NCI-H187 (cell line): Measurements from ENCODE around the gene AIP.
"Not testable (repeated sequence)": the region's sequence is repeated elsewhere in the genome, so short reads cannot be mapped to it uniquely, and the experiment has no call there.

Experiments
- DNase-seq, 2 experiments: peaks; one replicate each; lab custom pipeline; 2025; lab: John Stamatoyannopoulos, UW

The AIP gene

GRCh38 chr11:67468759-67469507 is 13.9 kb upstream of the AIP start, which contains the start of gene TMEM134:
TMEM134 (minus strand) TSS chr11:67469251; CDS start chr11:67469192, 59 bp downstream.
- DNase-seq: peak; percentile 48 to 83

DNA sequence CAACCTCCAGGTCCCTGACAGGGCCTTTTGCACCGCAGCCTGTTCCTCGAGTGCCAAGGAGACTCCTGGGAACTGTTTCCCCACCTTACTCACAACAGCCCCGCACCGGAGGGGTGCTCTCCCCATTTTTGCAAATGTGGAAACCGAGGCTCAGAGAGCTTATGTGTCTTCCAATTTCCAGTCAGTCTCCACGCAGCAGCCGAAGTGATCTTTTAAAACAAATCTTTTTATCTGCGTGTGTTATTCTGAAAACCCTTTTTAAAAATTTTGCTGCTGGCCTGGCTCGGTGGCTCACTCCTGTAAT is 13.4 kb upstream of the AIP start:
- no peak for DNase-seq

DNA sequence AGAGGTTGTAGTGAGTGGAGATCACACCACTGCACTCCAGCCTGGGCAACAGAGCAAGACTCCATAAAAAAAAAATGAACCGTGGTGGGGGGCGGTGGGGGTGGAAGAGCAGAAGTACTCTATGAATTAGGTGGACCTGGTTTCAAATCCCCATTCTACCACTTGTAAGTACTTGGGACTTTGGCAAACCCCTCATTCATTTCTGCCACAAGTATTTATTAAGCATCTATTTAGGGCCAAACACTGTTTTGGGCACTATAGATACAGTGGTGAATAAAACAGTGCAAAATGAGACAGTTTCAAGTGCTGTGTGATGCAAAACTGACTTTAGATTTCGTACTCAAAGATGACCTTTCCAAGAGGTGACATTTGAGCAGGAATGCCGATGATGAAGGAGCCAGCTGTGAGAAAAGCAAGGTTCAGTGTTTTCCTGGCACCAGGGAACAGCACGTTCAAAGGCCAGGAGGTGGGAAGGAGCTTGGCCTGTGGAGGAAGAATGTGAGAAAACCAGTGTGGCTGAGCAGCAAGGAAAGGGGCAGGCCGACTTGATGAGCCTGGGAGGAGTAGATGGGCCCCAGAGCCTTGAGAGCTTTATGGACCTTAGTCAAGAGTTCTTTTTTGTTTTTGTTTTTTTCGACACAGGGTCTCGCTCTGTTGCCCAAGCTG is 12.4 kb upstream of the AIP start:
- DNase-seq: no peak

DNA sequence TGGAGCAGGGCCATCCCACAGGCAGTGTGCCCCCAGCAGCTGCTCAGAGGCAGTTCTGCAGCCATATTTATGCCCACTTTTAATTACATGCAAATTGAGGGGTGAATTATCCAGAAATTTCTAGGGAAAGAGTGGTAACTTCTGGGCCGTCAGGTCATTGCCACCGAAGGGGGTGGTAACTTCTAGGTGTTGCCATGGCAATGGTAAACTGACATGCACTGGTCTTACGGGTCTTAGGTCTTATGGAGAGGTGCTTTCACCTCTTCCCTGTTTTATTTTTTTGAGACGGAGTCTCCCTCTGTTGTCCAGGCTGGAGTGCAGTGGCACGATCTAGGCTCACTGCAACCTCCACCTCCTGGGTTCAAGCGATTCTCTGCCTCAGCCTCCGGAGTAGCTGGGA is 9.9 kb upstream of the AIP start:
- DNase-seq: no peak

DNA sequence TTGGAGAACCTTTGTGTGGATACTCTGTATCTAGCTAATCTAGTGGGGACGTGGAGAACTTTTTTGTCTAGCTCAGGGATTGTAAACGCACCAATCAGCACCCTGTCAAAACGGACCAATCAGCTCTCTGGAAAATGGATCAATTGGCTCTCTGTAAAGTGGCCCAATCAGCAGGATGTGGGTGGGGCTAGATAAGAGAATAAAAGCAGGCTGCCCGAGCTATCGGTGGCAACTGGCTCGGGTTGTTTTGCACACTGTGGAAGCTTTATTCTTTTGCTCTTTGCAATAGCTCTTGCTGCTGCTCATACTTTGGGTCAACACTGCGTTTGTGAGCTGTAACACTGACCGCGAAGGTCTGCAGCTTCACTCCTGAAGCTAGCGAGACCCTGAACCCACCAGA is 6.1 kb upstream of the AIP start:
- DNase-seq: not testable (repeated sequence)

GRCh38 chr11:67477344-67478050 is 5.3 kb upstream of the AIP start:
- DNase-seq: not testable (repeated sequence)

DNA sequence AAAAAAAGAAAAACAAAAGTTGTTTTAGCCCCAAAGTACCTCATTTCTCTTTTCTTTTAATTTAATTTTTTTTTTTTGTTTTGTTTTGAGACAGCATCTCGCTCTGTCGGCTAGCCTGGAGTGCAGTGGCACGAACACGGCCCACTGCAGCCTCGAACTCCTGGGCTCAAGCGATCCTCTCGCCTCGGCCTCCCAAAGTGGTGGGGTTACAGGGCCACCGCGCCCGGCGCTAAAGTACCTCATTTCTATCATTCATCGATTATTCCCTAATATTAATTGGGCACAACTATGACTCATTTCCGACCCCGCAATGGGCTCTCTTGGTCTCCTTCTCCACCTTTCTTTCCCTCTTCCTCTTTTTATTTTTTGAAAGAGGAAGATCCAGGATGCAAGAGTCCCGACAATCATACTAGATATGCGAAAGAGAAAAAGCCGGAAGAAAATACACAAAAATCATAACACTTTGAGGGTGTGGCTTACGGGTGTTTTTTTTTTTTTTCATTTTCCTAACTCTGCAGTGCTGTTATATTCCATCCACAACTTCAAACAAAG is 475 bp upstream of the AIP start:
- DNase-seq: no peak

GRCh38 chr11:67483831-67484665 is 1.2 kb downstream of the AIP start:
- no peak for DNase-seq

GRCh38 chr11:67484847-67485311 is 2.1 kb downstream of the AIP start:
- no peak for DNase-seq

DNA sequence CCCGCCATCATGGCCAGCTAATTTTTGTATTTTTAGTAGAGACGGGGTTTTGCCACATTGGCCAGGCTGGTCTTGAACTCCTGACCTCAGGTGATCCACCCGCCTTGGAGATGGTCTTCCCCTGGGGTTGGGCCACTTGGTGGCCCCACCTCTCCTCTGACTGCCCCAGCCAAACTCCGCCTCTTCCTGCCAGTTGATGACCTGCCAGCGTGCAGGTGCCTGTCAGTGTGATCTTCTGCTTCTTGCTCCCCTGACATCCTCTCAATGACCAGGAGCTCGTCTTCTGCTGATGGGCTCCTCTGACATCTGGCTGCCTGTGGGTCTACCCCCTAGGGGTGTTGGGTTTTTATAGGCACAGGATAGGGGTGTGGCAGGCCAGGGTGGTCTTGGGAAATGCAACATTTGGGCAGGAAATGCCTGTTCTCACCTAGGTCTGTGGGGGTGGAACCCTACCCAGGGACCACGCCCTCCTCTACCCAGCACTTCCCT is 3.1 kb downstream of the AIP start:
- DNase-seq: not testable (repeated sequence)

DNA sequence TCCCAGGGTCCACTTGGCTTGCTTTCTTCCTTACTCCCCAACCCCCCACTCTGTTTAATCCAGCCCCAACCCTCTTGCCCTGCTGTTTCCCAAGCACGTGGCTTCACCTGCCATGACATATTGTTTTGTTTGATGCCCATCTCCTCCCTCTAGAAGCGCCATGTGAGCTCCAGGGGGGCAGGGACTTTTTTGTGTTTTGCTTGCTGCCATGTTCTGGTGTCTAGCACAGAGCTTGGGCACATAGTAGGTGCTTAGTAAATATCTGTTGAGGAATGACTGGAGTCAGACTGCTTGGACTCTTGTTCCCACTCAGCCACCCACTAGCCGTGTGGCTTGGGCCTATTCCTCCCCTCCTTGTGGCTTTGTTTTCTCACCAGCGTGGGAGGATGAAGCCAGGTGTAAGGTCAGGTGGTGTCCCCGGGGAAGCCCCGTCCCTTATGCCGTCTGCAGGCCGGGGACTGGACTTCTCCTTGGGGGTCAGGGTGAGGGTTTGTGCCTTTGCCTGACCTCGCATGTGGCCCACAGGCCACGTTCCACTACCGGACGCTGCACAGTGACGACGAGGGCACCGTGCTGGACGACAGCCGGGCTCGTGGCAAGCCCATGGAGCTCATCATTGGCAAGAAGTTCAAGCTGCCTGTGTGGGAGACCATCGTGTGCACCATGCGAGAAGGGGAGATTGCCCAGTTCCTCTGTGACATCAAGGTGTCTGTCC is 3.8 kb downstream of the AIP start:
- no peak for DNase-seq

DNA sequence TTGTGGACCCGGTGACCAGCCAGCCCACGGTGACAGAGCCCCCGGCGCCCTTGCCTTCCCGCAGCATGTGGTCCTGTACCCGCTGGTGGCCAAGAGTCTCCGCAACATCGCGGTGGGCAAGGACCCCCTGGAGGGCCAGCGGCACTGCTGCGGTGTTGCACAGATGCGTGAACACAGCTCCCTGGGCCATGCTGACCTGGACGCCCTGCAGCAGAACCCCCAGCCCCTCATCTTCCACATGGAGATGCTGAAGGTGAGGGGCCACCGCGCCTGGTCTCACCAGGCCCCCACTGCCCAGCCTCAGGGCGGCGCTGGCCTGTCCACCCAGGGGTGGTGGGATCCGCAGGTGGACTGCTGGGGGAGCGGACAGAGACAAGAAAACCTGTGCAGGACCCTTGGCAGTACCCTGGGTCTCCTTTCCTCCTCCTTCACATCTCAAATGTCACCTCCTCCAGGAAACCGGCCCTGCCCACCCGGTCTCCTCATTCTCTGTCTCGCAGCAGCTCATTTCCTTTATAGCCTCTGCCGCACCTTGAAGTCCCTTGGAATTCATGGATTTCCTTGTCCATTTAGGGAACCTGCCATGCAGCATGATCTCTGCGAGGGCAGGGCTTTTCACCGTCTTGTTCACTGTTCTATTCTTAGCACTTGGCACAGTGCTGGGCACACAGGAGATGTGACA is 6.5 kb downstream of the AIP start:
- DNase-seq: no peak

DNA sequence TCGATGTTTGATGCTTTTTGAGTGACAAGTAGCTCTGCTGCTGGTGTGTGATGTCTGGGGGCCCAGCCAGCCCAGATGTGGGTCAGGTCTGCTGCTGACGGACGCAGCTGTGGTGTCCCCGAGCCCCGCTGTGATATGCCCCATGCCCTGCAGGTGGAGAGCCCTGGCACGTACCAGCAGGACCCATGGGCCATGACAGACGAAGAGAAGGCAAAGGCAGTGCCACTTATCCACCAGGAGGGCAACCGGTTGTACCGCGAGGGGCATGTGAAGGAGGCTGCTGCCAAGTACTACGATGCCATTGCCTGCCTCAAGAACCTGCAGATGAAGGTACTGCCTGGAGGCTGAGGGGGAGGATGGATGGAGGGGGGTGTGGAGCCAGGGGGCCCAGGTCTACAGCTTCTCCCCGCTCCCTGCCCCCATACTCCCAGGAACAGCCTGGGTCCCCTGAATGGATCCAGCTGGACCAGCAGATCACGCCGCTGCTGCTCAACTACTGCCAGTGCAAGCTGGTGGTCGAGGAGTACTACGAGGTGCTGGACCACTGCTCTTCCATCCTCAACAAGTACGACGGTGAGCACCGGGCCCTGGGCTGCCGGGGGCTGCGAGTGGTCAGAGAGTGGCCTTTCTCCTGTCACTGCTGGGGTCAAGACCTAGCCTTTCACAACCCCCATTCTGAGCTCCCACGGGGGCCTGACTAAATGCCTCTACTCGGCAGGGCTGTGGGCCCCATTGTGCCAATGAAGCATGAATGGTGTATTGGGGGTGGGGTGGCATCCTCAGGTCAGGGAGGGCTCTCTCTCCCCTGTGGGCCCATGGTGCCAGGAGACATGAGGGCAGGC is 7.3 kb downstream of the AIP start:
- DNase-seq: no peak

DNA sequence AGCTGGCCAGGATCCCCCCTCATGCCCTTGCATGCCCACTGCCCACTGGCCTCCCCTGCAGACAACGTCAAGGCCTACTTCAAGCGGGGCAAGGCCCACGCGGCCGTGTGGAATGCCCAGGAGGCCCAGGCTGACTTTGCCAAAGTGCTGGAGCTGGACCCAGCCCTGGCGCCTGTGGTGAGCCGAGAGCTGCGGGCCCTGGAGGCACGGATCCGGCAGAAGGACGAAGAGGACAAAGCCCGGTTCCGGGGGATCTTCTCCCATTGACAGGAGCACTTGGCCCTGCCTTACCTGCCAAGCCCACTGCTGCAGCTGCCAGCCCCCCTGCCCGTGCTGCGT is 7.9 kb downstream of the AIP start:
- no peak for DNase-seq

DNA sequence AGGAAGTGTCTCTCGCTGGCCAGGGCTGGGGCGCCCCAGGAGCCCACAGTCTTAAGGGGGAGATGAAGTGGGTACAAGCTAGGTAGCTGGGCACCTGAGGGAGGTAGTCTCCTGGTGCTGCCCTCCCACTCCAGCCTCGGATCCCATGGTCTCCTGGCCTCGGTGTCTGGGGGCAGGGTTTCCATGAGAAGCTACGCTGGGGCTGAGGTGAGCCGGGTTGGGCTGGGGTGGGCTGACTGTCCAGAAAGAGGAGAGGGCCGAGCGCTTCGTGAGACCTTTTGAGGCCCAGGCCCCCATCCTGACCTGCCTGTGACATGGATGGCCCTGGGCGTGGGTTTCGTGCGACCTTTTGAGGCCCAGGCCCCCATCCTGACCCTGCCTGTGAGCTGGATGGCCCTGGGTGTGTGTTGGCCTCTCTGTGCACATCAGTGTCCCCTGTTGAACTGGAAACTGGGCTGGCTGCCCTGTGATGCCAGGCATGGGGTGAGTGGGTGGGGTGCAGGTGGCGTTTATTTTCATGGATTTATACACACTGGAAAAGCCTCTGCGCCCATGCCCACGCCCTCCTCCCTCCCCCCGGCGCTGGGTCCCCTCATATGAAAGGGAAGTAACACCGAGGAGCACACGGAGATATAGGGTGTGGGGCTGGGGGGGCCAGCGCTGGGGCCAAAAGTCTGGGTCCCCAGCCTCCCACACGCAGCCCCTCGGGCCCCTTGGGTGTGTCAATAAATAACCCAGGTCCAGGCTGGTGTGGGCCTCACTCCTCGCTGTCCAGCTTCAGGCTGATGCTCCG is 8.6 kb downstream of the AIP start:
- no peak for DNase-seq

DNA sequence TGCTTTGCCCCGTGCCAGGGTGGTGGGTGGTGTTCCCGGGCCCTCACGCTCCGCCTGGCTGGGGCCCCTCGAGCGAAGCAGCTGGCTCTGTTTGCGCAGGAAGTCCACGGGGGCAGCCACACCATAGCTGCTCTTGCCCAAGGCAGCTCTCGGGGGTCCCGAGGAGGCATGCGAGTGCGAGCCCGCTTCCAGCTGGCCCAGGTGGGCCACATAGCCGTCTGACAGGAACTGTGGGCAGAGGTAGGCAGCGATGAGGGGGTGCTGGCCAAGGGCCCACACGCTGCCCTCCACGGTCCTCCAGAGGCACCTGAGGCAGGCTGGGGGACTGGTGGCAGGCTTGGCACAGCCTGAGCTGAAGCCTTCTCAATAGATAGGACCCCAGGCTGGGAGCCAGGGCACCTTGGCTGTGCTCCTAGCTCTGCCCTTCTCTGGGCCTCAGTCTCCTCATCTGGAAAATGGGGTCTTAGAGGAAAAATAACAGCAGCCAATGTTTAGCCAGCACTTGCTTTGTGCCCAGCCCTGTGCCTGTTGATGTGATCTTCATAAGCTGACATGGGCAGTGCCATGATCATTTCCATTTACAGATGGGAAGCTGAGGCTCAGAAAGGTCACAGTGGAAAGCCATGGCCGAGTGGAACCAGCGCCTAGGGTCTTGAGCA is 9.4 kb downstream of the AIP start:
- DNase-seq: no peak

DNA sequence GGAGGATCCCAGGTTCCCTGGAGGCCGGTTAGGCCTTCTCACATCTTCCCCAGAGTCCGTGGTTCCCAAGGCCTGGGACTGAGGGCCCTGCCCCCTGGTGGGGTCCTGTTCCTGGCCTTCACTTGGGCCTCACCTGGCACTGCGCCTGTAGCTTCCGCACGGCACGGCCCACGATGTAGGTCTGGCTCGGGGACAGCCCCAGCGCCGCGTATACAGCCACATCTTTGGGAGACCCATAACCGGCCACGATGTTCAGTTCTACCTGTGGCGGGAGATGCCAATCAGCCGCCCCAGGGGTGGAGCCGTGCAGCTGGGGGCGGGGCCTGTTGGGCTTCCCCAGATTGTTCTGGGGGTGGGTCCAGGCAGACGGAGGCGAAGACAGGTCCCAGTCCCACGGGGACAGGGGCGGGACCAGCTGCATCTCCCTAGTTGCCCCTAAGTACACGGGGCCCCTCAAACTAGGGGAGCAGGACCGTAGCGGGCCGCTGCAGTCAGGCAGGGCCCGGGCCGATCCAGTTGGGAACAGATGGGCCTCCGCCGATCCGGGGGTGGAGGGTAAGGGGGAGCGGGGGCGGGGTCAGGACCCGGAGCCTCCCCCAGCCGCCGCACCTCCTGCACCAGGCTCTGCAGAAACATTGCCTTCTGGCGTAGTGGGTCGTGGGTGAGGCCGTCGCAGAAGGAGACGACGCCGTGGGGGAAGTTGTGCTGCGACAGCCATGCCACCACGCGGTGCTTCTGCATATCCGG is 10.1 kb downstream of the AIP start:
- no peak for DNase-seq
